ENCODE measurements around the gene MBOAT1.
A peak's percentile ranks its signal among the peaks of the same experiment; 100 is the strongest.

MBOAT1 gene

DNA sequence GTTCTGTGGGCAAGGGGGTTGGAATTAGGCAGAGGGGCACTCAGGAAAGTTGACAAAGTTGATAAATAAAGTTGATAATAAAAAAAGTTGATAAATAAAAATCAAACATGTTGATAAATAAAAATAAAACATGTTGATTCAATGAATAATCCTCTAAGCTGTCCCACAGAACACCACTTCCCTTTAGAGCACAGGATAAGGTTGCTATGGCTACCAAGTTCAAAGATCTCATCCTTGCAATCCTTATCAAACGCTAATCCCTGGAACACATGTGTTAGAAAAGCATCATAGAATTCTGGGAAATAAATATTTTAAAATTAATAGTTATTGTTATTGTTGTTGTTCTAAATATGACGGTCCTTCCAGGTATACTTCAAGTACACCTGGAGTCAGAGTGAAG, 33.9 kb downstream of the MBOAT1 start:
- FAIRE-seq, result no peak
- no peak for DNase-seq (ENCODE audit: insufficient read length)
- no peak for TF ChIP-seq POLR2AphosphoS5 (IDR thresholded peaks at IDR 0.05; ENCODE audit: low read depth, low read length)
- TF ChIP-seq TAF1 (IDR thresholded peaks at IDR 0.05; ENCODE audit: borderline replicate concordance, low read depth, low read length), result no peak
- no peak for TF ChIP-seq POLR2A (IDR thresholded peaks at IDR 0.05; ENCODE audit: low read depth, low read length)

DNA sequence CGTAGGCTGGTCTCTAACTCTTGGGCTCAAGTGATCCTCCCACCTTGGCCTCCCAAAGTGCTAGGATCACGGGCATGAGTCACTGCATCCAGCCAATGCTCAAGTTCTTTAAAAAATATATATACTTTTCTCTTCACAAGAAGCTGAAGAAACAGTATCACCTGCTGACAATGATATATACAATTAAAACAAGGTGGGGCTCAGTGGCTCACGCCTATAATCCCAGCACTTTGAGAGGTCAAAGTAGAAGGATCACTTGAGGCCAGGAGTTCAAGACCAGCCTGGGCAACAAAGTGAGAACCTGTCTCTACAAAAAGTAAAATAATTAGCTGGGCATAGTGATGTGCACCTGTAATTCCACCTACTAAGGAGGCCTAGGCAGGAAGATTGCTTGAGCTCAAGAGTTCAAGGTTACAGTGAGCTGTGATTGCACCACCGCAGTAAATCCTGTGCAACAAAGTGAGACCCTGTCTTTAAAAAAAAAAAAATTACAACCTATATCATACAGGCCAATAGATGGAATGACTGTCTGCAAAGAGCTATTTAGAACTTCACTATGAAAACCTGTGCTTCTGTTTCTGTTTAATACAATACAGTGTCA, 36.4 kb downstream of the MBOAT1 start:
- no peak for FAIRE-seq
- DNase-seq (ENCODE audit: insufficient read length), result no peak
- no peak for TF ChIP-seq POLR2A (IDR thresholded peaks at IDR 0.05; ENCODE audit: low read depth, low read length)
- TF ChIP-seq TAF1 (IDR thresholded peaks at IDR 0.05; ENCODE audit: borderline replicate concordance, low read depth, low read length), result no peak
- TF ChIP-seq POLR2AphosphoS5 (IDR thresholded peaks at IDR 0.05; ENCODE audit: low read depth, low read length), result no peak

DNA sequence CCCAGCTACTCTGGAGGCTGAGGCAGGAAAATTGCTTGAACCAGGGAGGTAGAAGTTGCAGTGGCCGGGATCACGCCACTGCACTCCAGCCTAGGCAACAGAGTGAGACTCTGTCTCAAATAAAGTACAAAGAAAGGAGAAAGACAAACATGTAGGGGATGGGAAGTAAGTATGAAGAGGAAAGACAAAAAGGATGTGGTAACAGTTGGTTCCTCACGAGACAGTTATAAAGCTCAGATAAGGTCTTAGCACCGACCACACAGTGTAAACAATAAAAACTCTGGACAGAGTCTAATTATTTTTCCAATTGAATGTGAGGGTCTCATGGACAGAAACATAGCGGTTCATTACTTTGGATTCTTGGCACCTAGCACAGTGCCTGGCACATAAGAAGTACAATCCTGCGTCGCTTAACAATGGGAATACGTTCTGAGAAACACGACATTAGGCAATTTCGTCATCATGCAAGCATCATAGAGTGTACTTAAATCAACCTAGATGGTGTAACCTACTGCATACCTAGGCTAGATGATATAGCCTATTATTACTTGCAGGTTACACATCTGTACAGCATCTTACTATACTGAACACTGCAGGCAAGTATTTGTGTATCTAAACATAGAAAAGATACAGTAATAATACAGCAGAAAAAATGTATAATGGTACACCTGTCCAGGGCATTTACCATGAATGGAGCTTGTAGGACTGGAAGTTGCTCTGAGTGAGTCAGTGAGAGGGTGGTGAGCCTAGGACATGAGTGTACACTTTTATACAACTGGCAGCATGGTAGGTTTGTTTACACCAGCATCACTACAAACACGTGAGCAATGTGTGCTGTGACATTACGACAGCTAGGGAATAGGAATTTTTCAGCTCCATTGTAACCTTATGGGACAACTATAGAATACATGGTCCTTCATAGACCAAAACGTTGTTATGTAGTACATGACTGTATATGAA, 38.2 kb downstream of the MBOAT1 start:
- FAIRE-seq (peak; percentile 5), DNase-seq (ENCODE audit: insufficient read length) (no peak)
- TF ChIP-seq POLR2AphosphoS5 (IDR thresholded peaks at IDR 0.05; ENCODE audit: low read depth, low read length) (no peak), POLR2A (IDR thresholded peaks at IDR 0.05; ENCODE audit: low read depth, low read length) (no peak), TAF1 (IDR thresholded peaks at IDR 0.05; ENCODE audit: borderline replicate concordance, low read depth, low read length) (no peak)

- no peak for TF ChIP-seq POLR2A (IDR thresholded peaks at IDR 0.05; ENCODE audit: low read depth, low read length)
- TF ChIP-seq TAF1 (IDR thresholded peaks at IDR 0.05; ENCODE audit: borderline replicate concordance, low read depth, low read length), result no peak
- no peak for TF ChIP-seq POLR2AphosphoS5 (IDR thresholded peaks at IDR 0.05; ENCODE audit: low read depth, low read length)
- FAIRE-seq, result no peak
- no peak for DNase-seq (ENCODE audit: insufficient read length)
Measured at GRCh38 chr6:20172842-20173456, 39.3 kb downstream of the MBOAT1 start.

DNA sequence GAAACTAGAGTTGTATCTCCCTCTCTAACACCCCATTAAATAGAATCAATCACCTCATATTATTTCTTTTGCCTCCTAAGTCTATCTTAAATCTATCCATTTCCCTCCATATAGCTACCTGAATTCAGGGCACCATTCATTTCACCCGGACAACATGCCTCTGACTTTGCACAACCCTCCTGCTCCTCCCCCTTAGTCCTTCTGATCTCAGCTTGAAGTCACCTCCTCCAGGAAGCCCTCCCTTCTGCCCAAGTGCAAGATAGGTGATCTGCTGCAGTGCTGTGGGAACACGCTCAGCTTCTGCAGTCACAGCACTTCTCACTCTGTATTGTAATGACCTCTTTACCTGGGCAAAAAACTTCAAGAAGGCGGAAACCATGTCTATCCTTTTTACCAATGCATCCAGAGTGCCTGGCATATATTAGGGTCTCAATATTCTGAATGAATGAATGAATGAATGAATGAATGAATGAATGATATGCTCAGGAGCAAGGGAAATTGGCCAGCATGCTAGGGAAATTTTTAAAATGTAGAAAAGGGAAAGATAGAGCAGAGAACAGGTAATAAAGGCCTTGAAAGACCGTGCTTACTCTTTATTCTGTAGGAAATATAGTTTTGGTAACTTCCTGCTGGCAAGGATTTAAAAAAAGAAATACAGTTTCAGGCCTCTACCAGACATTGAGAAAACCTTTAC, 41.7 kb downstream of the MBOAT1 start:
- no peak for TF ChIP-seq POLR2A (IDR thresholded peaks at IDR 0.05; ENCODE audit: low read depth, low read length)
- no peak for TF ChIP-seq TAF1 (IDR thresholded peaks at IDR 0.05; ENCODE audit: borderline replicate concordance, low read depth, low read length)
- no peak for TF ChIP-seq POLR2AphosphoS5 (IDR thresholded peaks at IDR 0.05; ENCODE audit: low read depth, low read length)
- DNase-seq (ENCODE audit: insufficient read length) (no peak), FAIRE-seq (no peak)

DNA sequence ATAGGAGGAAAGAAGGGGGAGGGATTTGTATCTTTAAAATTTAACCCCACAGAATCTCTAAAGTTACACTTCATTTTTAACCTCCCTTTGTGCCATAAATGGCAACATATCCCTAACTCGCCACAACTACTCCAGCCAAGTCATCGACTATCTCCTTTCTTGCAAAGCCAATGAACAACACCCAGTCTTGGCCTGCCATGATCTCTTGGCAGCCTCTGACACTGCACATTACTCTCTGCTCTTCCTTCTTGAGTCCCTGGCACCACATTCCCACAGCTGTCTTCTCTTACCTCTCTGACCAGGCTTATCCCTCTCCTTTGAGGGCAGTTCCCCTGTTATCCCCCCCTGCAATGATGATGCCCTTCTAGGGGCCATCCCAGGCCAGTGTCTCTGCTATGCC, 42.5 kb downstream of the MBOAT1 start:
- TF ChIP-seq TAF1 (IDR thresholded peaks at IDR 0.05; ENCODE audit: borderline replicate concordance, low read depth, low read length), result no peak
- no peak for TF ChIP-seq POLR2AphosphoS5 (IDR thresholded peaks at IDR 0.05; ENCODE audit: low read depth, low read length)
- DNase-seq (ENCODE audit: insufficient read length), result no peak
- no peak for FAIRE-seq

DNA sequence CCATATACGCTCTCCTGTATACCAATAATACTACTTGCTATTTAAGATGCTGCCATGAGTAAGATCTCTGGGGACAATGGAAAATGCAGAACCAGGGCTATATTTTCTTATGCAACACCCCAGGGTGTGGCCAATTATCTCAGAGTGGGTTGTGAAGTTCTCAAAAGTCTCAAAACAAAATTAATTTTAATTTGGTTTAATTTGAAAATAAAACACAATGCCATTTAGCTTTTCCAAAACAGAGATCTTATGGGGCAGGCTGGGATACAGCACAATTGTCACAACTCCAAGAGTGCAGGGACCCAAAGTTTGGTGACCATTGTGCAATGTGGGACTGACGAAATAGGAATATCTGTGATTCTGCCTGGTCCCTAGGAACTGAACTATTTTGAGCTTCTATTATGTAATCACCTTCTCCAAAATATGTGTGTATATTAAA, 43.1 kb downstream of the MBOAT1 start:
- FAIRE-seq, result no peak
- no peak for TF ChIP-seq POLR2A (IDR thresholded peaks at IDR 0.05; ENCODE audit: low read depth, low read length)
- no peak for TF ChIP-seq TAF1 (IDR thresholded peaks at IDR 0.05; ENCODE audit: borderline replicate concordance, low read depth, low read length)
- no peak for TF ChIP-seq POLR2AphosphoS5 (IDR thresholded peaks at IDR 0.05; ENCODE audit: low read depth, low read length)

GRCh38 chr6:20168690-20169089, 43.6 kb downstream of the MBOAT1 start:
- FAIRE-seq (no peak), DNase-seq (ENCODE audit: insufficient read length) (no peak)
- TF ChIP-seq POLR2A (IDR thresholded peaks at IDR 0.05; ENCODE audit: low read depth, low read length), result no peak
- no peak for TF ChIP-seq TAF1 (IDR thresholded peaks at IDR 0.05; ENCODE audit: borderline replicate concordance, low read depth, low read length)
- no peak for TF ChIP-seq POLR2AphosphoS5 (IDR thresholded peaks at IDR 0.05; ENCODE audit: low read depth, low read length)

More for the DNA sequence above, 43.1 kb downstream of the MBOAT1 start:
- DNase-seq (ENCODE audit: insufficient read length), result no peak

- no peak for FAIRE-seq
- DNase-seq (ENCODE audit: insufficient read length), result no peak
- no peak for TF ChIP-seq TAF1 (IDR thresholded peaks at IDR 0.05; ENCODE audit: borderline replicate concordance, low read depth, low read length)
- no peak for TF ChIP-seq POLR2AphosphoS5 (IDR thresholded peaks at IDR 0.05; ENCODE audit: low read depth, low read length)
- no peak for TF ChIP-seq POLR2A (IDR thresholded peaks at IDR 0.05; ENCODE audit: low read depth, low read length)
Measured at GRCh38 chr6:20167601-20168000, 44.7 kb downstream of the MBOAT1 start.

DNA sequence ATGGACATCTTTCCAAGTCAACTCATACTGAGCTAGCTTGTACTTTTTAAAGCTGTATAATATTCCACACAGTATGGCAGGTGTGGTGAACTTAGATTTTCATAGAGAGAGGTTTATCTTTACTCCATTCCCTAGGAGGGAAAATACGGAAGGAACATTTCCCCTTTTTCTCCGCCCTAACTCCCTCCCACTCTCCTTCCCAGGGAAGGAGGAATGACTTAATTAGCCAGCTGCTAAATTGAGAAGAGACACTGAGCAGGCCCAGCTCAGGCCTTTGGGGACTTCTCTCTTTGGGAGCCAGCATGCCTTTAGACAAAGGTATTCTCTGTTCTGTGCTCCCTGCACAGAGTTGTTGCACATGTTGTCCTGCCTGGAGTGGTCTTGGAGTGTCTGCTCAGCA, 46.1 kb downstream of the MBOAT1 start:
- no peak for FAIRE-seq
- TF ChIP-seq TAF1 (IDR thresholded peaks at IDR 0.05; ENCODE audit: borderline replicate concordance, low read depth, low read length) (no peak), POLR2AphosphoS5 (IDR thresholded peaks at IDR 0.05; ENCODE audit: low read depth, low read length) (no peak), POLR2A (IDR thresholded peaks at IDR 0.05; ENCODE audit: low read depth, low read length) (no peak)
- DNase-seq (ENCODE audit: insufficient read length), result no peak

- no peak for DNase-seq (ENCODE audit: insufficient read length)
- TF ChIP-seq POLR2AphosphoS5 (IDR thresholded peaks at IDR 0.05; ENCODE audit: low read depth, low read length), result no peak
- no peak for TF ChIP-seq TAF1 (IDR thresholded peaks at IDR 0.05; ENCODE audit: borderline replicate concordance, low read depth, low read length)
- TF ChIP-seq POLR2A (IDR thresholded peaks at IDR 0.05; ENCODE audit: low read depth, low read length), result no peak
- no peak for FAIRE-seq
Measured at GRCh38 chr6:20162515-20162914, 49.8 kb downstream of the MBOAT1 start.

Measured in GM12892 (cell line).